ENCODE measurements around the gene SLC25A38.

Gene SLC25A38

DNA sequence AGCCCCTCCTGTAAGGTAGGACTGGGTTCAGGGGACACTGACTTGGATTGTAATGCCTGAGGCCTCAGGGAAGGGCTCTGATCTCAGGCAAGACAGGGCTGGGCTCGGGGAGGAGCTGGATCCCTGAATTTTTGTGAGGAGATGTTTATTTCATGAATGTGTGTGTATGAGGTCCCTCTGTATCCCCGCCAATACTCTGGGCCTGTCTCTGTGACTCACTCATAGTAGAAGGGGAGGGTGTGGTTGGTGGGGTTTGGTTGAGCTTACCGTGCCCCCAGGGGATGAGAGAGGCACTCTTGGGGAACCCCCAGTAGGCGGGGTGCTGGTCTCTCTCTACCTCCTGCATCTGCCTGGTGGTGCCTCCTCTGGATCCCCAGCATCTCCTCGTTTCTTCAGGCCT lies 51.4 kb downstream of the SLC25A38 start:
- DNase-seq (ENCODE audit: low read depth) = no peak

DNA sequence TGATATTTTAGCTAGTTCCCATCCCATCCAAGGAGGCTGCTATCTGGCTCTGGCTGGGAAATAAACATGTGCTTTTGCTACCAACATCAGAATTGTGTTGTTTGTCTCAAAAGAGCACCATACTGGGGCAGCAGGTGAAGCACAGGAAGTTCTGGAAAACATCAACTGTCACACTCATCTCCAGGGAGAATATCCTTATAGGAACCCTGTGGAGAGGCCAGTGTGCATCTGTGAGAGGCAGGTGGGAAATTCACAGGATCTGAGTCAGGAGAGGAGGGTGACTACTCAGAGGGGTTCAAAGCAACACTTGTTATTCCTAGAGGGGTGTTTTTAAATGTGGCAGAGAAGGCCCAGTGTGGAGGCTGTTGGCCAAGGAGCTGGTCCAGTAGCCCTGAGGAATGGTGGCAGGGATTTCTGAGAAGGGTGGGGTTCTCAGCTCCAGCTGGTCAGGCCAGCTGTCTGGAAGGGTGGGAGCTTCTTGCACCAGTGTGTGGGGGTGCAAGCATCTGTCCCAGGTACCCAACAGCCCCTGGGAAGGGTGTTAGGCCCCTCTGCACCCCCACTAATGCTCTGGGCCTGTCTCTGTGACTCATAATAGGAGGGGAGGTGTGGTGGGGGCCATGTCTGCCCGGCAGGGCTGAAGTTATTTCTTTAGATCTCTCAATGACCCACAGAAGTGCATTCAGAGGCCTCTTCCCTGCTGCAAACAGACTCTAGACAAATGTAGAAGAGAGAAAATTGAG lies 52.0 kb downstream of the SLC25A38 start:
- no peak for DNase-seq (ENCODE audit: low read depth)

DNA sequence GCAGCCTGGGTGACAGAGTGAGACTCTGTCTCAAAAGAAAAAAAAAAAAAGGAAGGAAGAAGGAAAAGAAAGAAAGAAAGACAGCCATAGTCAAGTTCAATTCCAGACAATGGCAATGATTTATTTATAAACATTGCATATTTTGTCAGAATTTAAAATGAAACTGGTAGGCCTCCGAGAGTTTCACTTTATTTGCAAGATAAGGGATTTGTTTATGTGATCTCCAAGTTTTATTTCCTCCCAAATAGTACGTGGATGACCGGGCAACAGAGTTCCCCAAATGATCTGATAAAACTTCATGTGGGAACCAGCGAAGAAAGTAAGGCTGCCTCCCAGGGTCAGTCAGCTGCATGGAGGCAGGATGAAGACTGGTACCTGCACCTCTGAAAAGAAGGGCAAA lies 55.7 kb downstream of the SLC25A38 start:
- DNase-seq (ENCODE audit: low read depth) = no peak

DNA sequence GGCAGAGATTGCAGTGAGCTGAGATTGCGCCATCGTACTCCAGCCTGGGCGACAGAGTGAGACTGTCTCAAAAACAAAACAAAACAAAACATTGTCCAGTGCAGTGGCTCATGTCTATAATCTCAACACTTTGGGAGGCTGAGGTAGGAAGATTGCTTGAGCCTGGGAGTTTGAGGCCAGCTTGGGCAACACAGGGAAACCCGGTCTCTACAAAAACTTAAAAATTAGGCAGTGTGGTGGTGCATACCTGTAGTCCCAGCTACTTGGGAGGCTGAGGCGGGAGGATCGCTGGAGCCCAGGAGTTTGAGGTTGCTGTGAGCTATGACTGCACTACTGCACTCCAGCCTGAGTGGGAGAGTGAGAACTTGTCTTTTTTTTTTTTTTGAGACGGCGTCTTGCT lies 57.1 kb downstream of the SLC25A38 start:
- no peak for DNase-seq (ENCODE audit: low read depth)

DNA sequence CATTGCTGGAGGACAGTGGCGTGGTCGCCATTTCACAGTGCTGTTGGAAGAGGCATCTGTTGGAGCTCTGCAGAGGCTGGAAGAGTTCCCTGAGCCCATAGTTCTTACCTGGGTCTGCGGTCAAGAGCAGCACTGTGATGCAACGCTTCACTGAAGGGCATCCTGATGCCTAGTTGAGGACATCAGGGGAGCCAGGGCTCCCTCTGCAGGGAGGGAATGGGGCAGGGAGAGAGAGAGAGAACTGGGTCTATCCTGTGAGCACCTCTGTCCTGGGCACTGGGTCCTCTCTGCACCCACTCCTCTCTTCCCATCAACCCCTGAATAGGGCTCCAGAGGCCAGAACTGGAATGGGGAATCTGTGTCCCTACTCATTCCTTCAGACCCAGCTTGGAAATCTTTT lies 60.4 kb downstream of the SLC25A38 start:
- no peak for DNase-seq (ENCODE audit: low read depth)

DNA sequence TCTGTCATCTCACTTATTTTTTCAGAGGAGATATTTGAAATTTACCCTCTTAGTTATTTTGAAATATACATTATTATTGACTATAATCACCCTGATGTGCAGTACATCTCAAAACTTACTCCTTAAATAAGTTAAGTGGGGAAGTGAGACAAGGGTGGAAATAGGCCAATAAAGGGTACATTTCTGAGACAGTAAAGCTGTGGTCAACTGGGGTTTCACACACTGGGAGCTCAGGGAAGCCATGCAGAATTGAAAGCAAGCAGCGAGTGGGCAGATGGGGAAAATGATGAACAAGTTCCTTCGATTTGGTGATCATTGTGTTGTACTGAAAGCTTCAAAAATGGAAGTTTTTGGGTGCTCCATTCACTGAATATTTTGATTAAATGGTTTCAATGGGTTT lies 62.8 kb downstream of the SLC25A38 start:
- DNase-seq (ENCODE audit: low read depth) = no peak

DNA sequence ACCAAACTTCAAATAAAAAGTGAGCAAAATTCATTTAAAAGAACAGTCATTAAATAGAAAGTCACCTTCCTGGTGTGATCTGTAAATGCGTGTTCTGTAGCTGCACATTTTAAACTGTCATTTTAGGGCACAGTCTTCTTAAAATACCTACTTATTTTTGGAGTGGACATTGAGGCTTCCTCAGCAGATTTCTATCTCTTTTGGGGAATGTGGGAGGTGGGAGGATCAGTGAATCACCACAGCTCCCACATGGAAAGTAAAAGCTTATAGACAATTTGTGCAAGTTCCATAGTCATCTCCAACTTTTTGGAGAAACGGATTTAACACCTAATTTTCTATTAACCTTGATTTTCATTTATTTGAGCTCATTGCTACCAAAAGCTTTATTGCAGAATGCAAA lies 63.3 kb downstream of the SLC25A38 start:
- no peak for DNase-seq (ENCODE audit: low read depth)
